Head of caudate nucleus (tissue), 42 donors: ENCODE results near the gene USH2A.
"Not testable (repeated sequence)": the region's sequence is repeated elsewhere in the genome, so short reads cannot be mapped to it uniquely, and the experiment has no call there.

Experiments
- DNase-seq, 42 donors: peaks; one replicate each; pipeline versions ENCODE4 v3.0.0 to v3.0.0-alpha.2; 2020 to 2021; ENCODE audit warnings: mixed read lengths in 7 of 42
- intact Hi-C: fragments of 100-400 bp; cut with DNase I; formaldehyde crosslinking; loops from one replicate; pipeline ENCODE4 v1.15.0; 2022

Gene USH2A

GRCh38 chr1:216028631-216029030 is 394.6 kb downstream of the USH2A start:
- intact Hi-C loops = no loop called here

GRCh38 chr1:216024546-216024945 is 398.7 kb downstream of the USH2A start:
- intact Hi-C loops = no loop called here
- no peak for DNase-seq

More at GRCh38 chr1:216028631-216029030, 394.6 kb downstream of the USH2A start:
- DNase-seq = no peak

- intact Hi-C loops = no loop called here
- DNase-seq = no peak
These were observed 402.4 kb downstream of the USH2A start for GRCh38 chr1:216020743-216021345.

- no peak for DNase-seq
- intact Hi-C loops = no loop called here
These were observed 408.1 kb downstream of the USH2A start for GRCh38 chr1:216015116-216015515.

- intact Hi-C loops = no loop called here
- no peak for DNase-seq
These were observed 409.2 kb downstream of the USH2A start for GRCh38 chr1:216014086-216014485.

GRCh38 chr1:216009456-216009855 is 413.8 kb downstream of the USH2A start:
- DNase-seq, intact Hi-C loops: not testable (repeated sequence)

- intact Hi-C loops = no loop called here
- peak in 1 of 42 donors; percentile 3 for DNase-seq
These were observed 417.3 kb downstream of the USH2A start for GRCh38 chr1:216005916-216006315.

GRCh38 chr1:215992620-215993019 is 430.6 kb downstream of the USH2A start:
- DNase-seq = peak in 5 of 42 donors; percentile 11 to 35 (median 19)

GRCh38 chr1:215987092-215987875 is 436.0 kb downstream of the USH2A start:
- intact Hi-C loops = no loop called here
- DNase-seq = no peak

More at GRCh38 chr1:215992620-215993019, 430.6 kb downstream of the USH2A start:
- intact Hi-C loops = no loop called here

GRCh38 chr1:215986401-215986800 is 436.8 kb downstream of the USH2A start:
- intact Hi-C loops = no loop called here
- DNase-seq = no peak

- no peak for DNase-seq
- intact Hi-C loops = no loop called here
These were observed 439.6 kb downstream of the USH2A start for GRCh38 chr1:215983680-215984079.

GRCh38 chr1:215971793-215972441 is 451.3 kb downstream of the USH2A start:
- no peak for DNase-seq
- intact Hi-C loops = no loop called here

GRCh38 chr1:215970406-215970805 is 452.8 kb downstream of the USH2A start:
- intact Hi-C loops = no loop called here
- no peak for DNase-seq

- DNase-seq = no peak
- intact Hi-C loops = no loop called here
These were observed 459.6 kb downstream of the USH2A start for GRCh38 chr1:215963621-215964020.

GRCh38 chr1:215963040-215963439 is 460.2 kb downstream of the USH2A start:
- no peak for DNase-seq
- intact Hi-C loops = no loop called here

GRCh38 chr1:215958841-215959240 is 464.4 kb downstream of the USH2A start:
- no peak for DNase-seq
- intact Hi-C loops = no loop called here

GRCh38 chr1:215957663-215958062 is 465.6 kb downstream of the USH2A start:
- intact Hi-C loops = no loop called here
- peak in 2 of 42 donors; percentile 1 to 4 for DNase-seq

- intact Hi-C loops = no loop called here
These were observed 490.7 kb downstream of the USH2A start for GRCh38 chr1:215932558-215932957.

GRCh38 chr1:215926670-215927069 is 496.6 kb downstream of the USH2A start:
- intact Hi-C loops = no loop called here
- no peak for DNase-seq

More at GRCh38 chr1:215932558-215932957, 490.7 kb downstream of the USH2A start:
- no peak for DNase-seq

- DNase-seq = no peak
- intact Hi-C loops = no loop called here
These were observed 500.0 kb downstream of the USH2A start for GRCh38 chr1:215923129-215923824.
